ENCODE results near the gene ARHGAP18.

ARHGAP18 gene

GRCh38 chr6:129679275-129679674, 30.7 kb downstream of the ARHGAP18 start:
- DNase-seq = peak in 1 of 2 donors; percentile 51
- Histone ChIP-seq H3K36me3 (ENCODE audit: control insufficient read depth in 1 of 2, insufficient read depth in 2 of 2, low read length in 2 of 2) (no peaks in the 10 kb centered on the region), H2AFZ (ENCODE audit: insufficient read depth, low read length, poor library complexity) (no peak overlapping the region), H3K27ac (ENCODE audit: low read depth, low read length) (no peak overlapping the region), H4K8ac (ENCODE audit: low read depth, low read length) (no peak overlapping the region), H4K12ac (ENCODE audit: low read depth, low read length) (no peak overlapping the region), H3K4me1 (ENCODE audit: control insufficient read depth in 1 of 2, insufficient read depth in 2 of 2, low read length in 2 of 2) (peaks cover 0 to 10% of the 10 kb centered on the region in 2 experiments), H3K27me3 (ENCODE audit: insufficient read depth, low read length) (no peaks in the 10 kb centered on the region), H4K91ac (ENCODE audit: low read depth, low read length) (no peak overlapping the region), H2AK5ac (ENCODE audit: low read length) (no peak overlapping the region), H3K9me3 (ENCODE audit: insufficient read depth, low read depth, low read length) (no peaks in the 10 kb centered on the region), H2BK12ac (ENCODE audit: low read length) (no peak overlapping the region), H3K18ac (ENCODE audit: low read length) (no peak overlapping the region), H3K79me2 (ENCODE audit: control insufficient read depth, insufficient read depth, low read length, poor library complexity) (no peaks in the 10 kb centered on the region), H3K4me3 (ENCODE audit: low read depth, low read length) (no peak overlapping the region), H3K9ac (ENCODE audit: low read length) (no peak overlapping the region), H3K4me2 (ENCODE audit: low read length) (no peak overlapping the region), H2BK5ac (ENCODE audit: low read depth, low read length, poor library complexity) (no peak overlapping the region), H3K14ac (ENCODE audit: low read length) (no peak overlapping the region), H2BK120ac (ENCODE audit: insufficient read depth, low read length, poor library complexity) (no peak overlapping the region), H3K4ac (ENCODE audit: low read depth, low read length) (no peak overlapping the region), H3K23ac (ENCODE audit: low read length) (no peak overlapping the region), H3K79me1 (ENCODE audit: low read length) (peaks cover 4% of the 10 kb centered on the region)
- no CpG with 5 or more reads among the region's 3 CpGs for WGBS (ENCODE audit: extremely low coverage, insufficient coverage, insufficient read length)

GRCh38 chr6:129678463-129678862, 31.5 kb downstream of the ARHGAP18 start:
- H2AFZ ChIP-seq (ENCODE audit: insufficient read depth, low read length, poor library complexity) = no peak overlapping the region
- no peaks in the 10 kb centered on the region for H3K79me2 ChIP-seq (ENCODE audit: control insufficient read depth, insufficient read depth, low read length, poor library complexity)
- no peaks in the 10 kb centered on the region for H3K27me3 ChIP-seq (ENCODE audit: insufficient read depth, low read length)

GRCh38 chr6:129677620-129678325, 32.2 kb downstream of the ARHGAP18 start:
- no CpG with 5 or more reads among the region's 2 CpGs for WGBS (ENCODE audit: extremely low coverage, insufficient coverage, insufficient read length)
- Histone ChIP-seq H3K18ac (ENCODE audit: low read length) (no peak overlapping the region), H3K4me3 (ENCODE audit: low read depth, low read length) (no peak overlapping the region)

More at GRCh38 chr6:129678463-129678862, 31.5 kb downstream of the ARHGAP18 start:
- Histone ChIP-seq H2AK5ac (ENCODE audit: low read length) (no peak overlapping the region), H3K9me3 (ENCODE audit: insufficient read depth, low read depth, low read length) (no peaks in the 10 kb centered on the region), H3K23ac (ENCODE audit: low read length) (no peak overlapping the region), H3K36me3 (ENCODE audit: control insufficient read depth in 1 of 2, insufficient read depth in 2 of 2, low read length in 2 of 2) (no peaks in the 10 kb centered on the region), H3K27ac (ENCODE audit: low read depth, low read length) (no peak overlapping the region), H3K4me3 (ENCODE audit: low read depth, low read length) (no peak overlapping the region), H4K8ac (ENCODE audit: low read depth, low read length) (no peak overlapping the region), H3K4me1 (ENCODE audit: control insufficient read depth in 1 of 2, insufficient read depth in 2 of 2, low read length in 2 of 2) (peaks cover 0 to 7% of the 10 kb centered on the region in 2 experiments), H3K14ac (ENCODE audit: low read length) (no peak overlapping the region), H3K4ac (ENCODE audit: low read depth, low read length) (no peak overlapping the region), H3K4me2 (ENCODE audit: low read length) (no peak overlapping the region), H4K91ac (ENCODE audit: low read depth, low read length) (no peak overlapping the region), H2BK12ac (ENCODE audit: low read length) (no peak overlapping the region), H2BK120ac (ENCODE audit: insufficient read depth, low read length, poor library complexity) (no peak overlapping the region), H2BK5ac (ENCODE audit: low read depth, low read length, poor library complexity) (no peak overlapping the region), H3K79me1 (ENCODE audit: low read length) (peaks cover 2% of the 10 kb centered on the region), H3K18ac (ENCODE audit: low read length) (no peak overlapping the region), H3K9ac (ENCODE audit: low read length) (no peak overlapping the region), H4K12ac (ENCODE audit: low read depth, low read length) (no peak overlapping the region)
- no CpG with 5 or more reads among the region's 1 CpG for WGBS (ENCODE audit: extremely low coverage, insufficient coverage, insufficient read length)
- DNase-seq = peak in 1 of 2 donors; percentile 48

GRCh38 chr6:129675669-129676472, 34.1 kb downstream of the ARHGAP18 start:
- Histone ChIP-seq H3K4me1 (ENCODE audit: control insufficient read depth in 1 of 2, insufficient read depth in 2 of 2, low read length in 2 of 2) (peaks cover 4 to 11% of the 10 kb centered on the region in 2 experiments), H4K8ac (ENCODE audit: low read depth, low read length) (no peak overlapping the region), H3K9me3 (ENCODE audit: insufficient read depth, low read depth, low read length) (no peaks in the 10 kb centered on the region), H3K27me3 (ENCODE audit: insufficient read depth, low read length) (no peaks in the 10 kb centered on the region), H2AFZ (ENCODE audit: insufficient read depth, low read length, poor library complexity) (no peak overlapping the region), H4K12ac (ENCODE audit: low read depth, low read length) (no peak overlapping the region), H3K4me2 (ENCODE audit: low read length) (no peak overlapping the region), H3K23ac (ENCODE audit: low read length) (no peak overlapping the region), H2BK120ac (ENCODE audit: insufficient read depth, low read length, poor library complexity) (no peak overlapping the region), H3K36me3 (ENCODE audit: control insufficient read depth in 1 of 2, insufficient read depth in 2 of 2, low read length in 2 of 2) (no peaks in the 10 kb centered on the region), H3K4me3 (ENCODE audit: low read depth, low read length) (no peak overlapping the region), H3K14ac (ENCODE audit: low read length) (no peak overlapping the region), H3K18ac (ENCODE audit: low read length) (no peak overlapping the region), H2BK12ac (ENCODE audit: low read length) (no peak overlapping the region), H3K79me1 (ENCODE audit: low read length) (peaks cover 7% of the 10 kb centered on the region), H3K4ac (ENCODE audit: low read depth, low read length) (no peak overlapping the region), H3K9ac (ENCODE audit: low read length) (no peak overlapping the region), H3K79me2 (ENCODE audit: control insufficient read depth, insufficient read depth, low read length, poor library complexity) (no peaks in the 10 kb centered on the region), H3K27ac (ENCODE audit: low read depth, low read length) (no peak overlapping the region), H4K91ac (ENCODE audit: low read depth, low read length) (no peak overlapping the region), H2AK5ac (ENCODE audit: low read length) (no peak overlapping the region), H2BK5ac (ENCODE audit: low read depth, low read length, poor library complexity) (no peak overlapping the region)
- DNase-seq = no peak
- WGBS (ENCODE audit: extremely low coverage, insufficient coverage, insufficient read length) = no CpG with 5 or more reads among the region's 5 CpGs

More at GRCh38 chr6:129677620-129678325, 32.2 kb downstream of the ARHGAP18 start:
- Histone ChIP-seq H4K12ac (ENCODE audit: low read depth, low read length) (no peak overlapping the region), H3K4me1 (ENCODE audit: control insufficient read depth in 1 of 2, insufficient read depth in 2 of 2, low read length in 2 of 2) (peaks cover 0 to 6% of the 10 kb centered on the region in 2 experiments), H3K4me2 (ENCODE audit: low read length) (no peak overlapping the region), H3K36me3 (ENCODE audit: control insufficient read depth in 1 of 2, insufficient read depth in 2 of 2, low read length in 2 of 2) (no peaks in the 10 kb centered on the region), H3K4ac (ENCODE audit: low read depth, low read length) (no peak overlapping the region), H2BK120ac (ENCODE audit: insufficient read depth, low read length, poor library complexity) (no peak overlapping the region), H3K27ac (ENCODE audit: low read depth, low read length) (no peak overlapping the region), H3K9ac (ENCODE audit: low read length) (no peak overlapping the region), H4K91ac (ENCODE audit: low read depth, low read length) (no peak overlapping the region), H4K8ac (ENCODE audit: low read depth, low read length) (peak overlapping the region; percentile 38), H2BK12ac (ENCODE audit: low read length) (no peak overlapping the region), H2AFZ (ENCODE audit: insufficient read depth, low read length, poor library complexity) (no peak overlapping the region), H3K14ac (ENCODE audit: low read length) (no peak overlapping the region), H3K23ac (ENCODE audit: low read length) (no peak overlapping the region), H3K9me3 (ENCODE audit: insufficient read depth, low read depth, low read length) (no peaks in the 10 kb centered on the region), H2AK5ac (ENCODE audit: low read length) (no peak overlapping the region), H3K27me3 (ENCODE audit: insufficient read depth, low read length) (no peaks in the 10 kb centered on the region), H2BK5ac (ENCODE audit: low read depth, low read length, poor library complexity) (no peak overlapping the region), H3K79me2 (ENCODE audit: control insufficient read depth, insufficient read depth, low read length, poor library complexity) (no peaks in the 10 kb centered on the region), H3K79me1 (ENCODE audit: low read length) (peaks cover 2% of the 10 kb centered on the region)
- DNase-seq = no peak

Data from trophoblast cell (in vitro differentiated cells and primary cell).